Measurements from ENCODE around the gene IYD. TPM values are rescaled to one million over a fixed set of nuclear protein-coding genes. Genes with fewer than 3 reads are reported as not detected.
"Not testable (repeated sequence)": the region's sequence is repeated elsewhere in the genome, so short reads cannot be mapped to it uniquely, and the experiment has no call there.

The IYD gene
- total RNA-seq, 1 donor from 2014 or later, result under 0.01 TPM

GRCh38 chr6:150372051-150372450 is 3.2 kb downstream of the IYD start:
- no peak for DNase-seq (ENCODE audit: low spot score in 2 of 2)

GRCh38 chr6:150373260-150373701 is 4.5 kb downstream of the IYD start:
- no peak for TF ChIP-seq CTCF (IDR thresholded peaks at IDR 0.05)
- H3K27me3 ChIP-seq, result no peaks in the 10 kb centered on the region
- intact Hi-C loops (cut with DNase I), result loop anchor here (2.0 kb wide), 1 partner anchor 30 kb away; no protein-coding TSS in a partner anchor
- no peaks in the 10 kb centered on the region for H3K9me3 ChIP-seq
- H3K36me3 ChIP-seq, result no peaks in the 10 kb centered on the region
- H3K27ac ChIP-seq, result peak overlapping the region in 1 of 2 donors; percentile 7
- H3K4me3 ChIP-seq, result no peak overlapping the region
- H3K4me1 ChIP-seq, result peaks cover 0 to 3% of the 10 kb centered on the region in 2 donors
- peak in 1 of 2 donors; percentile 81 for DNase-seq (ENCODE audit: low spot score in 2 of 2)

More at GRCh38 chr6:150372051-150372450, 3.2 kb downstream of the IYD start:
- no peak overlapping the region for H3K4me3 ChIP-seq
- H3K27ac ChIP-seq, result no peak overlapping the region
- TF ChIP-seq CTCF (IDR thresholded peaks at IDR 0.05), result no peak
- peaks cover 0 to 3% of the 10 kb centered on the region in 2 donors for H3K4me1 ChIP-seq
- no peaks in the 10 kb centered on the region for H3K9me3 ChIP-seq
- H3K27me3 ChIP-seq, result no peaks in the 10 kb centered on the region
- H3K36me3 ChIP-seq, result no peaks in the 10 kb centered on the region
- intact Hi-C loops (cut with DNase I), result loop anchor here (2.0 kb wide), 1 partner anchor 31 kb away; no protein-coding TSS in a partner anchor

- H3K4me3 ChIP-seq; H3K4me1 ChIP-seq; H3K27ac ChIP-seq; H3K27me3 ChIP-seq; H3K36me3 ChIP-seq; DNase-seq (ENCODE audit: low spot score in 2 of 2); H3K9me3 ChIP-seq; intact Hi-C loops (cut with DNase I): not testable (repeated sequence)
Observed at GRCh38 chr6:150374346-150374745, 5.5 kb downstream of the IYD start.

- no peaks in the 10 kb centered on the region for H3K36me3 ChIP-seq
Observed at GRCh38 chr6:150377211-150377781, 8.5 kb downstream of the IYD start.

GRCh38 chr6:150380256-150380655 is 11.4 kb downstream of the IYD start:
- DNase-seq (ENCODE audit: low spot score in 2 of 2), result no peak
- no peaks in the 10 kb centered on the region for H3K36me3 ChIP-seq
- no peaks in the 10 kb centered on the region for H3K4me1 ChIP-seq
- no peak overlapping the region for H3K27ac ChIP-seq
- TF ChIP-seq CTCF (IDR thresholded peaks at IDR 0.05), result no peak
- no peaks in the 10 kb centered on the region for H3K9me3 ChIP-seq
- intact Hi-C loops (cut with DNase I), result no loop called here
- no peak overlapping the region for H3K4me3 ChIP-seq
- no peaks in the 10 kb centered on the region for H3K27me3 ChIP-seq

More at GRCh38 chr6:150377211-150377781, 8.5 kb downstream of the IYD start:
- H3K4me1 ChIP-seq, result peaks cover 0 to 3% of the 10 kb centered on the region in 2 donors
- intact Hi-C loops (cut with DNase I), result no loop called here
- no peaks in the 10 kb centered on the region for H3K9me3 ChIP-seq
- no peak overlapping the region for H3K27ac ChIP-seq
- H3K4me3 ChIP-seq, result no peak overlapping the region
- no peak for TF ChIP-seq CTCF (IDR thresholded peaks at IDR 0.05)
- no peaks in the 10 kb centered on the region for H3K27me3 ChIP-seq
- DNase-seq (ENCODE audit: low spot score in 2 of 2), result no peak

- Histone ChIP-seq H3K36me3 (no peaks in the 10 kb centered on the region), H3K27ac (no peak overlapping the region), H3K4me1 (no peaks in the 10 kb centered on the region), H3K9me3 (no peaks in the 10 kb centered on the region), H3K4me3 (no peak overlapping the region), H3K27me3 (no peaks in the 10 kb centered on the region)
- intact Hi-C loops (cut with DNase I), result no loop called here
- TF ChIP-seq CTCF (IDR thresholded peaks at IDR 0.05), result no peak
- DNase-seq (ENCODE audit: low spot score in 2 of 2), result no peak
Observed at GRCh38 chr6:150382171-150382570, 13.4 kb downstream of the IYD start.
